Femur (tissue), 1 donor: ENCODE measurements around the gene IL11RA.

Experiments
- DNase-seq: peaks from one replicate; pipeline ENCODE4 v3.0.0-alpha.2; 2017

Gene IL11RA

GRCh38 chr9:34688329-34689115, 36.5 kb downstream of the IL11RA start:
- DNase-seq = no peak

GRCh38 chr9:34689116-34689470, 37.1 kb downstream of the IL11RA start:
- no peak for DNase-seq

GRCh38 chr9:34689512-34689911, 37.5 kb downstream of the IL11RA start:
- no peak for DNase-seq

- no peak for DNase-seq
Observed at GRCh38 chr9:34690983-34691935, 39.3 kb downstream of the IL11RA start, which contains the start of gene CCL19. Gene CCL19, minus strand, starts transcription at chr9:34691276. Its CDS starts 137 bp downstream, at chr9:34691139.

- DNase-seq = no peak
Observed at GRCh38 chr9:34691936-34692315, 39.9 kb downstream of the IL11RA start.

- no peak for DNase-seq
Observed at GRCh38 chr9:34693560-34693959, 41.6 kb downstream of the IL11RA start.

- DNase-seq = no peak
Observed at GRCh38 chr9:34694811-34695210, 42.8 kb downstream of the IL11RA start.

GRCh38 chr9:34701023-34701768, 49.2 kb downstream of the IL11RA start:
- DNase-seq = peak; percentile 81

- DNase-seq = peak; percentile 90
Observed at GRCh38 chr9:34701769-34702736, 50.1 kb downstream of the IL11RA start.

- DNase-seq = no peak
Observed at GRCh38 chr9:34707130-34707529, 55.1 kb downstream of the IL11RA start.

- DNase-seq = no peak
Observed at GRCh38 chr9:34709196-34709978, 57.4 kb downstream of the IL11RA start.

GRCh38 chr9:34710023-34710422, 58.0 kb downstream of the IL11RA start, which contains the start of gene CCL21:
Gene CCL21, minus strand, starts transcription at chr9:34710136. Its CDS starts 70 bp downstream, at chr9:34710066.
- no peak for DNase-seq
